HG02588 (cell line): ENCODE data around the gene TRPV2.
"Not testable (repeated sequence)": the region's sequence is repeated elsewhere in the genome, so short reads cannot be mapped to it uniquely, and the experiment has no call there.

ENCODE experiments used
- ATAC-seq: cut with Tn5 transposase; IDR thresholded peaks from one replicate; pipeline ENCODE4 v1.9.1; 2021; ENCODE audit warnings: mild to moderate bottlenecking, moderate library complexity; ENCODE audit not compliant: unreplicated experiment

Gene TRPV2

DNA sequence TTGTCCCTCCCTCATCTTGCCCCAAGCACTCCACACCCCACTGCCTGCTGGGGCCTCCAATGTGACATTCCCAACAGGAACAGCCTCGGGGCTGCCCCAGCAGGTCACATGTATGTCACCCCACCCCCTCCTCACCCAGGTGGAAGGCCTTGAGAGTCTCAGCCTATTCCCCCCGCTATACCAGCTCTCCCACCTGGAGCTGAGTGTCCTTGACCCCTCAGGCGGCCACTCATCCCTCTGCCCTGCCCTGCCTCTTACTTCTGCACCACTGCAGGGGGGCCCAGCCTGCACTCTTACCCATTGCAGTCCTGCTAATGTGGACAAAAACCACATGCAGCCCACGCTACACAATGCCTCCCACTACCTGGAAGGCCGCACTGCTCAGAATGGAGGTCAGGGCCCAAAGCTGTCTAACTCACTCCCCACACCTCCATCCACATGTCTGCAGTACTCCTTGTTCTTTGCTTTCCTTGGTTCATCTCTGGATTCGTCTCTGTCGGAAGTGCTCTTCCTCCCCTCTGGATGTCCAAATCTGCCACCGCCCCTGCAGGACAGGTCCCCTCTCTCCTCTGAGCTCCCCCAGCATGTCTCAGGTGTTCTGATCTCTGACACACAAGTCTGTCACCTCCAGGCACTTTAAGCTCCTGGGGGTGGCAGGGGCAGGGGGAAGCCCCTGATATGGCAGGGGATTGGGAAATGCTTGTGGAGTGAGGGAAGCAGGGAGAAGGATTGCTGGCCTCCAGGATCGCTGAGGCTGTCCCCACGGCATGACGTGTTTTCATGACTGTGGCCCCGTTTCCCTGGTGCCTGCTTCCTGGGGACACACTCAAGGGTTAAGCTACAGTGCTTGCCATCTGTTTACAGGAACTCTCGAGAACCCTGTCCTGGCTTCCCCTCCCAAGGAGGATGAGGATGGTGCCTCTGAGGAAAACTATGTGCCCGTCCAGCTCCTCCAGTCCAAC, 20.8 kb downstream of the TRPV2 start:
- no peak for ATAC-seq

DNA sequence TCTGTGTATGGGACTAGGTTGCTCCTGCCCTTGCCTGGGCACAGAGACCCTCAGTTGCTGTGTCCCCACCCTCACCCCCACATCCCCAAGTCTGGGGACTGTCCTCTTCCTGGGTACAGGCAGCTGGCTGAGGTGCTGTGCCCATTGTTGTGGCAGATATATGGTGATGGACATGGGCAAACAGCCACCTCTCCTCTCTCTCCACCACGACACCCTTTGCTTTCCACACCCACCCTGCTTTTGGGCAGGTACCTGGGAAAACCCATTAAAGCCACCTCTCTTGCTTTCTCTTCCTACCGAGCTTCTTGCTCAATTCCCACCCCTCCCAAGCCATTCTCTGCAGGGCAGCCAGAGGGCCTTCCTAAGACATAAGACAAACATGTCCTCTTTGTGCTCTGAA, 21.7 kb downstream of the TRPV2 start:
- ATAC-seq = no peak

DNA sequence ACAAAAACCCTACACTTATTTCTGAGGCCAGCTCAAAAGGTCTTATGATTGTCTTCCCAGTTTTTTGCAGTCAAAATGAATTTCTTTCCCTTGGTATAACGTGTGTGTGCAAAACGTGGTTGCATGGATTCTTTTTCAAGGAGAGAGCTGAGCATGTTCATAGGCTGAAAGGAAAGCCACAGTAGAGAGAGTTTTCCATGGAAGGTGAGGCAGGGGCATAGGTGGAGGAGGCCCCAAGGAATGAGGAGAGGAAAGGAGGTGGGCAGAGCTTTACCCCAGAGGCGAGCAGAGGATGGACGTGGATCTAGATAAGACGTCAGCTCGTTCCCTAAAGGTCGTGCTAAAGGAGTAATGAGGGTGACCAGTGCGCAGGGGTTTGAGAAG, 22.8 kb downstream of the TRPV2 start:
- no peak for ATAC-seq

DNA sequence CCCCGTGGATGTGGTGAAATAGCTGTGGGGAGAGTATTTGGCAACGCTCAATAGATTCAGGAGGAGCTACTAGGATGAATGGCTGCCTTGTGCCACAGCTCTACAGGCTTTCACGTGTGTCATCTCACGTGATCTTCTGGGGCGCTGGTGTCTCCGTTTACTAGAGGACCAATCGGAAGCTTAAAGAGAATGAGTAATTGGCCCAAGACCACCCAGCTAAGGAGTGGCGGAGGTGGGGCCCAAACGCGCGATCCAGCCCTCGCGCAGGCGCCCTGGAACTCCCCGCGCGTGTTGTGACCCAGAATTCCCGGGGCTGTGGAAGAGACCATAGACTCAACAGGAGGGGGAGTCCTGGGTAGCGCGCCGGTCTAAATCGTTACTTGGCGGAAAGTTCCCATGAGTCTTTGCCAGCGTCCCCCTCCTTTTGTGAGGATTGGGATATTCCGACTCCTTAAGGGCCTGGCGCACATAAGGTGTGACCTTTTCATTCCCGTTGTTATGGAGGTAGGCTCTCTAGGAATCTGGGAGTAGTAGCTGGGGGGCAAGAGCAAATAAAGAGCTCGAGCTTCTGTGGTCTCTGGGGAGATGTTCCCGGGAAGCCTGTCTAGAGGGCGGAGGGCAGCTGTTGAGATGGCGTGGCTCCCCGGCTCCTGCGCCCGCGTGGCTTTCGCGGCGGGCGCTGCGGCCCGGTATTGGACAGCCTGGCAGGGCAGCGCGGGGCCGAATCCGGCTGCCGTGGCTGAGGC, 23.4 kb downstream of the TRPV2 start:
- ATAC-seq = peak; percentile 68

DNA sequence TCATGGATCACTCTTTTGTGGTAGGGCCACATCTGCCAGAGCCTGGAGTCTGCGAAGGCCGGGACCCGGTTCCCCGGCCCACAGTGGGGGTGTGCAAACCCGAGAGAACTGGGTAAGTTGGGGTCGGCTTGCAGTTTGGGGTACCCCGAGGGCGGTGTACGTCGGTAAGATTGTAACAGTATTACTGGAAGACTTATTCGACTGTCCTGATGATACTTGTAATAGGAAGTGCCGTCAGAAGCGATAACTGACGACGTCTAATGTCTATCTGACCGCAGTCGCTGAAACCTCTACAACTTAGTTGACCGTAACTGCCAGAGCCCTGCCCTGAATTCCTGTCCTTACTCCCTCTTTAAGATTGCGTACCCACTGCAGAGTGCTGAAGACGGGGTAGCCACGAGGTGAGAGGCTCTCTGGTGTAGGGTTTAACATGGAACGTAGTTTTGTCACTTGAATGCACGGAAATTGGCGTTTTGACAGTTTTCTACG, 24.0 kb downstream of the TRPV2 start:
- ATAC-seq = peak; percentile 7

DNA sequence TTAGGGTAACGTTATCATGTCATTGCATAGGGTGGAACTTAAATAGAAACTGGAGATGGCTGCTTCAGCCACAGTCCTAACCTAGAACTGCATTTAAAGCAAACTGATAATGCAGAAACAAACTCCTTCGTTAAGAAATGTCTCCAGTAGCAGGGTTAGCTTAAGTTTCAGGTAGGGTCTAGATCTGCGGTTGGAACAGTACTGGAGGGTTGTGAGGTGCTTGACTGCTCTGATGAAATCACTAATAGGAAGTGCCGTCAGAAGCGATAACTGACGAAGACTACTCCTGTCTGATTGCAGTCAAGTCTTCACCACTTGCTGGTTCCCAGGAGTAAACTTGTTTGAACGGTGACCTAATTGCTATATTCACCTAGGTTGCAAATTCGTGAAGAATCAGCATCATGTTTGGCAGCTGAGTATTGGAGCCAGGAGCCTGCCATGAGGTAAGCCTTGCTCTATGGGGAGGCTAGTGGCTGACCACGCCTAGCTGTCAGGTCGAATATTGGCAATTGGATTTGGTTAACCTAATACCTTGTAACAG, 24.5 kb downstream of the TRPV2 start:
- ATAC-seq = no peak

DNA sequence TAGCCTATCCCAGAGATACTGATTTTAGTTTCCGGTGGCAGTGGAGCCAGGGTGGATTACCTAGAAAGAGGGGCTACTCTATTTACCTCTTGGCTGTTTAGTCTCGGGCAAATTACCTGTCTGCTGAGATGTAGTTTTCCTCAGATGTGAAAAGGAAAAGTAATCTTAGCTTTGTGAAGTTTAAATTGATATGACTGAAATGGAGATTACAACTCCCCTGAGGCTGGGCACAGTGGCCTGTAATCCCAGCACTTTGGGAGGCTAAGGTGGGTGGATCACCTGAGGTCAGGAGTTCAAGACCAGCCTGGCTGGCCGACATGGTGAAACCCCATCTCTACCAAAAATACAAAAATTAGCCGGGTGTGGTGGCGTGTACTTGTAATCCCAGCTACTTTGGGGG, 25.0 kb downstream of the TRPV2 start:
- ATAC-seq = not testable (repeated sequence)

DNA sequence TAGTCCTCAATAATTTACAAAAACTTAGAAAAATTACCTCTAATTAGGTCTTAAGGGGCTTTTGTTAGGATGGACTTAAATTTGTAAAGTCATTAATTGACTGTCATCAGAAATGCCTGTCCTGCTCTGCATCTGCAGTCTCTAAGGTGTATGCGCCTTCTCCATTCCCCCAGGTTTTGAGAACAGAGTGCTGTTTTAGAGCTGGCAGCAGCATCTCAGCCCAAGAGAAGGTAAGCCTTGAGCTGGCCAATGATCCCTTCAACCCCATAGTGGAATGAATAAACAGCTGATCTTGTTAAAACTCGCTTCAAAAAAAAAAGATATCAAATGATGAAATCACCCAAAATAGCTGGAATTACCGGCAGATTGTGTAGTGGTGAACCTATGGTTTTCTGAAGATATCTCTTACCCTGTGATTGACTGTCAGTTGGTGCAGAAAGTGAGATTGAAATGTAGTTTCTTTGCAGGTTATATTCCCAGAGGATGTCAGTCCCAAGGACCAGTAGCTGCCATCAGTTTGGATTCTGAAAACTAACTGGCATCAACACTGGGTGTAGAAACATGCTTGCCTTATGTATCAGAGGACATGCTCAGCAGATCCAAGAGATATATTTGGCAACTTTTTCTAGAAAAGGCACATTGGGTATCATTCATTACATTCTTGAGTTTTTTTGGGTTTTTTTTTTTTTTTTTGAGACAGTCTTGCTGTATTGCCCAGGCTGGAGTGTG, 25.7 kb downstream of the TRPV2 start:
- ATAC-seq = no peak

DNA sequence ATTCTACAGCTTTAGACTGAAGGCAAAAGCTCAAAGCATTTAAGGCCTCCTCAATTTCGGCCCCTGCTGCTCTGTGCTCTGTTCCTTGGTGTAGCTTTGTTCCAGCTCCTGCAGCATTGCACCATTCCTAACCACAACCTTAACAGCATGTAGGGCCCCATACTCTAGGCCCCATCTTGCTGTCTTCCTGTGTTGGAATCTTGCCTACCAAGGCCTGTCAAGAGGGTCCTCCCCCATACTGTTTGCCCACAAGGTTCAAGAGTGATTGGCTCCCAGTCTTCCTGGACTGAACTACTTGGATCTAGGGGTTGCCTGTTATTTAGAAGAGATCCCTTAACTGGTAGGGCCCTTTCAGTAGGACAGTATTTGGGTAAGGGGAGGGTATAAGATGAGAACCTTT, 26.8 kb downstream of the TRPV2 start:
- ATAC-seq = no peak

DNA sequence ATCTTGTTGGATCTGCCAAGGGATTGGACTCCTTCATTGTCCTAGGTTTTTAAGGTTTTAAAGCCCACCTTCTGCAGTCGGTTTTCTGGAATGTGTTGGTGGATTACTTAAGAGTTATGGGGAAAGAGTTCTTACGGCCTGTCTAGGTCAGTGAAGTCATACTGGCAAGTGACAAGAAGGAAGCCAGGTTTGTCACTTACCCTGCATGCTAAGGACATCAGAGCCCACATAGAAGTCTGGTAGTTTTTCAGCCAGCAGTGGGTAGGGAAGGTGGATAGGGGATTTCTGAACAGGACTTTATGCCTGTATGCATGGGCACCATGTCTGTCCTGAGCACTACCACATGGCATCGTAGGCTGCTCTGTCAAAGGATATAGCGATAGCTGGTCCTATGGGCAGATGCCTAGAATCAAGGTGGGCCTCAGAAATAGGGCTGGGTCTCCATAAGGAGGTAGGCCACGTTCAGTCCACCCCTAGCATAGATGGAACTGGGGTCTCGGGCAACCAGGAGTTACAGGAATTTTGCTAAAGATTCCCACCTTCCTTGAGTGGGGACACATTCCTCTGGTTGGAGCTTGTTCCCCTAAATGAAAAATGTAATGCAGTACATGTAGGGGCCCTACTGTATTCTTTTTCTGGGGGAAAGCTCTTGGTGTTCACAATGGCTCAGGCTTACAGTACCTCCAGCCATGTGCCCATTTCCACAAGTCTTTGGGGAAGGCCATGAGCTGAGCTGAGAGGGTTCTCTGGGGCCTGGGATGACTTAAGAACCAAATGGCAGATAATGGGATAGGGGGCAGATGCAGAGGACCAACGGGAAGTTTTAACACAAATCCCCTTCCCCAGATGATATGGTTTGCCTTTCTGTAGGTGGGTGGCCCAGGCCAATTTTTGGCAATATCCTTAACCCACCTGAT, 27.5 kb downstream of the TRPV2 start:
- no peak for ATAC-seq

DNA sequence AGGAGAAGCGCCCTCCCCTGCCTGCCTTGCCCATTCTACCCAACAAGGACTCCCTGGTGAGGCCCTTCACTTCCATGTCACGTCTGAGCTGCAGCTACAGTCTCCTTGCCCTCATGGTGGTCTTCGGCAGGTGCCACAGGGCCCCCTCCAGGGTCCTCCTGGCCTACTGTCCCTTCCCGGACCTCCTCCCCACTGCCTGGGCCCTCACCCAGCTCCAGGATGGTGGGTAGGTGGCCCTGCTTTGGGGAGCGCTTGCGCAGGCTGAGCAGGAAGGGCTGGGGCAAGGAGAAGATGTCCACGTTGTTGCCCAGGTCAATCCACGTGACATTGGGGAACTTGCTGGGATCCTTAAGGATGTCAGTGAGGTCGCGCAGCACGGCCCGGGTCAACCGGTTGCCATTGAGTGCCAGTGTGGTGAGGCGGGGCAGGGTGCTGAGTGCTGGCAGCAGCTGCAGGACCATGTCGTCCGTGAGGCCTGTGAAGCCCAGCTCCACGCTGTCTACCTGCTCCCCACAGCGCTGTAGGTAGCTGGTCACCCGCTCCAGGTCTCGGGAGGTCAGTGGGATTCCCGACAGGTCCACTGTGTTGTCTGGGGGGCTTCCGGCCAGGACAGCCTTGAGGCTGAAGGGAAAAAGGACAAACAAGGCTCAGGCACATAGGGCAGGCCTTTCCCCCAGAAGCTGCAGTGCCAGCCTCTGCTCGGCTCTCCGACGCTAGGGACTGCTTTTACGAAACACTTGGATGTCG, 28.3 kb downstream of the TRPV2 start:
- no peak for ATAC-seq

DNA sequence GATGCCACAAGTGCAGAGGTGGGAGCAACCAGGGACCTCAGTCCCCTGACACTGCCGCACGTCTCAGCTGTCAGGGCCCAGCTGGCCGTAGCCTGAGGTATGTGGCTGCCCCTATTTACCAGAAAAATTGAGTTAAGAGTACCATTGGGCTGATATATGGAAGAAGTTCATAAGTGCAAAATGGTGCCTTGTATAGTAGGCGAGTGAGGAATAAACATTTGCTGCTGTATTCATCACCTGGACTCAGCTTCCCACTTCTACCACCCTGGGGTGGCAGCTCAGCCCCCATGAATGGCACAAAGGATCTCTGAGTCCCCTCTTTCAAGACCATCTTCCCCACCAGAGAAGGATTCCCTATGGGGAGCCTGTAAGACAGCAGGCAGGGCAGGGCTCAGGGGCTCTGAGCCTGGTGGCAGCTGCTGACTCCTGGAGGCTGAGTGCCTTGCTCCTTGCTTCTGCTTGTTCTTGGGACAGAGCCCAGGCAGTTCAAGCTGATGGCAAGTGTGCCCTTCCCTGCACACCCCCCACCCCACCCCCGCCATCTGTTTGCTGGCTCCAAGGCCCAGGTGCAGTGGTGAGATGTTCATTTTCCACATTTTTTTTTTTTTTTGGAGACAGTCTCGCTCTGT, 29.0 kb downstream of the TRPV2 start:
- ATAC-seq = no peak

DNA sequence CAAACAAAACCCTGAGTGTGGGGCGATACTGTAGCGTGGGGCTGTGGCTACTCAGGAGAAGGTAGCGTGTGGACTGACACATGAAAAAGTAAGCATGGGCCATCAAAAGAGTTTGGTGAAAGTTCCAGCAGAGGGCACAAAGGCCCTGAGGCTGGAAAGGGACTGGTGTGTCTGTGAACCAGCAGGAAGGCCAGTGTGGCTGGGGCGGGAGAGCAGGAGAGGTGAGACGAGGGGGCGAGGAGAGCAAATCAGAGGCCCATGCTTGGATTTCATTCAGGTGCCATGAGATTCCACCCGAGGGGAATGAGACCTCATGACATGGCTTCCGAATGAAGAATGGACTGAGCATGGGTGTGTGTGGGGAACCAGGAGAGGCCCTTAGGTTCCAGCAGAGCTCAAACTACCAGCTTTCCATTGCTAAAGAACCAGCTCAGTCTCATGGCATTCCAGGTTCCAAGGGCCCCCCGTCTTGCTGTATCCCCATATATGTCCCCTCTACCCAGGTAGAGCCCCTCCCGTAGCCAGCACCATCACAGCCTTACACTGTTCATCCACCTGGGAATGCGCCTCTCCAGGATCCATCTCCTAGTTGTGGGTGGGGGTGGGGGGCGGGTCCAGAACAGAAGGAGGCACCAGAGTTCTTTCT, 31.1 kb downstream of the TRPV2 start:
- no peak for ATAC-seq

DNA sequence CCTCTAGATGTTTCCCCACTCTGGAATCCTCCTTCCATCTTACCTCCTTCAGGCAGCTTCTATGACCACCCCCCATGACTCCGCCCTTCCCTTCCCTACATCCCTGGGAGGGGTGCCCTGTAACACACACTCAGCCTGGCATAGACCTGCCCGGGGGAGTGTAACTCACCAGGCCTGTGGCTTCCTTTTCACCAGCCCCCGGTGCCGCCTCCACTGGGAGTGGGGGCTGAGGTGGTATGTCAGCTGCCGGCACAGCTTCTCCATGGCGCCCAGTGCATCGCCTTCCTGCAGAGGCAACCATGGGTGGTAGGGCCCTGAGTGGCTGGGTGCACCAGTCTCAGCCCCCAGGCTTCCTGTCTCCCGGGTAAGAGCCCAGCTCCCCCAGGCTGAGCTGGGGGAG, 32.3 kb downstream of the TRPV2 start:
- ATAC-seq = no peak

DNA sequence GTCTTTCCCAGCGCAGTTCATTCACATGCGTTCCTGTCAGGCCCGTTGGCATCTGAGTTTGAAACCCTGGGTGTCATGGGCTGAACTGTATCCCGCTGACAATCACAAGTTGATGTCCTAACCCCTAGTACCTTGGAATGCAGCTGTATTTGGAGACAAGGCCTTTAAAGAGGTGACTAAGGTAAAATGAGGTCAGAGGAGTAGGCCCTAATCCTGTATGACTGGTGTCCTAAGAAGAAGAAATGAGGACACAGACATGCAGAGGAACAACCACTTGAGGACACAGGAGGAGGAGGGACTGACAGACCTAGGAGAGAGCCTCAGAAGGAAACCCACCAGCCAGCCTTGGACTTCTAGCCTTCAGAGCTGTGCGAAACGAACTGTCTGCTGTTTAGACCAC, 33.1 kb downstream of the TRPV2 start:
- no peak for ATAC-seq

DNA sequence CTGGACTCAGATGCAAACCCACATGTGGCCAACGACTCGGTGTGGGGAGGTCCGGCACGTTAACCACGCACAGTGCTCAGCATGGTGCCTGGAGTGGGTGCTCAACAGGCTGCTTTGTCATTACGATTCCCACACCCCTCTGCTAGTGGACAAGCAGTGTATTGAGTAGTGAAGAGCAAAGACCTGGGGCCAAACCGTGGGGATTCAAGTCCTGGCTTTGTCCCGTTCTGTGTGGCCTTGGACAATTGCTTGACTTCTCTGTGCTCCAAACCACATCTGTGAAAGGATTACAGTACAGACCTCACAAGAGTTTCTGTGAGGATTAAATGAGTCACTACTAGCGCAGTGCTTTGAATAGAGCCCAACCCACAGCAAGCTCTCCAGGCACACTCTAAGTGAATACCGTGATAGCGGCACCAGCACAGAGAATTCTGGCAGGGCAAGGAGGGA, 33.8 kb downstream of the TRPV2 start:
- ATAC-seq = no peak

DNA sequence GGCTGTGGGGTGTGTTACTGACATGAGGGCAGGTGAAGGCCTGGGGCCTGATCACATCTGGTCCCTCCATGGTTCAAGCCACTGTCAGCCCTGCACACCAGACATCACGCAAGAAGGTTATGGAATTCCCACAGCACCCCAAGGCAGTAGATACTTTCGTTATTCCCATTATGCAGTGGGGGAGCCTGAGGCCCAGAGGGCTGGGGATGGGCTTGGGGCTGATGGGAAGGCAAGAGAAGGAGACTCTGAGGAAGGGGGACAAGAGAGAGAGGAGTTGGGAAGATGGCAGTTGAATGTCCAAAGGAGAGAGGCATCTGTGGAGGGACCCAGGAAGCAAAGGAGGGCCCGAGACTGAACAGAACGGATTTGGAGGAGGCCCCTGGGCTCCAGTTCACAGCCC, 34.7 kb downstream of the TRPV2 start:
- ATAC-seq = no peak

DNA sequence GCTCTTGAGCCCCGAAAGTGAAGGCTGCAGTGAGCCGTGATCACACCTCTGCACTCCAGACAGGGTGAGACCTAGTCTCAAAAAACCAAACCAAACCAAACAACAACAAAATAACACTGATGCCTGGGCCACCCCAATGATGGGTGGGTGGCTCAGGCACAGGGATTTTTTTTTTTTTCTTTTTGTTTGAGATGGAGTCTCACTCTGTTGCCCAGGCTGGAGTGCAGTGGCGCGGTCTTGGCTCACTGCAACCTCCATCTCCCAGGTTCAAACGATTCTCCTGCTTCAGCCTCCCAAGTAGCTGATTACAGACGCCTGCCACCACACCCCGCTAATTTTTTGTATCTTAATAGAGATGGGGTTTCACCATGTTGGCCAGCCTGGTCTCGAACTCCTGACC, 36.9 kb downstream of the TRPV2 start:
- ATAC-seq = not testable (repeated sequence)
